ENCODE results near the gene AEN.

- TF ChIP-seq CTCF (IDR thresholded peaks at IDR 0.05) (no peak), POLR2A (IDR thresholded peaks at IDR 0.05) (no peak)
Observed at GRCh38 chr15:88649753-88650551, 28.8 kb downstream of the AEN start.
